Epithelial cell of proximal tubule (primary cell): ENCODE results near the gene SLC24A5. TPM values are rescaled to one million over a fixed set of nuclear protein-coding genes. Genes with fewer than 3 reads are reported as not detected.

ENCODE experiments used
- DNase-seq: peaks from one replicate; pipeline ENCODE4 v3.0.0-alpha.2; 2011; ENCODE audit warnings: low read depth
- H3K4me3 ChIP-seq: 2 replicates; pipeline ENCODE4 v1.5.1; 2011; ENCODE audit warnings: low read depth, mild to moderate bottlenecking, low read length
- CTCF ChIP-seq: conservative IDR thresholded peaks from 2 replicates; pipeline ENCODE4 v1.5.1; 2012; ENCODE audit warnings: low read depth, mild to moderate bottlenecking, low read length
- total RNA-seq: library from RNA; depleted of rRNA; stranded (reverse); fragments of >200 nt; gene quantifications from 2 replicates; pipeline ENCODE4 v1.2.3, GENCODE V29; 2015

The SLC24A5 gene
- total RNA-seq, 1 donor from 2014 or later = not detected

- no peak for DNase-seq
- H3K4me3 ChIP-seq = no peak overlapping the region
- no peak for TF ChIP-seq CTCF
Measured at GRCh38 chr15:48131324-48131723, 10.5 kb downstream of the SLC24A5 start.

DNA sequence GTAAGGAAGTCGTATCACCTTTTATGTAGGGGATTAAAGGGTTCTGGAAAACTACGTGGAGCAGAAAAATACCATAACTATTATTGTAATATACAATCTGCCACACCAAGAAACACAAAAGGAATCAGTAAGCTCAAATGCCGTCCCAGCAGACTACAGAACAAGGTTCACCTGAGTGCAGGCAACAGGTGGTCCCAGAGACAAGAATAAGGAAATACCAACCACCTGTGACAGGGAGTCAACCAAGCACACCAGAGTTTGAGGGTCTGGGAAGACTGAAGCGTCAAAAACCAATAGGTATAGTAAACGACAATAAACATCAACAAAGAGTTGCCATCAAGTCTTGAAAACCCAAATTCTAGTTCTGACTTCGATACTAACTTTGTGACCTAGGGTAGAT, 12.1 kb downstream of the SLC24A5 start:
- no peak for TF ChIP-seq CTCF
- DNase-seq = no peak
- H3K4me3 ChIP-seq = no peak overlapping the region

GRCh38 chr15:48143856-48144255, 23.1 kb downstream of the SLC24A5 start:
- no peak for DNase-seq
- H3K4me3 ChIP-seq = no peak overlapping the region
- TF ChIP-seq CTCF = no peak

- TF ChIP-seq CTCF = no peak
- H3K4me3 ChIP-seq = no peak overlapping the region
- no peak for DNase-seq
Measured at GRCh38 chr15:48144889-48145288, 24.1 kb downstream of the SLC24A5 start.

- TF ChIP-seq CTCF = no peak
- no peak overlapping the region for H3K4me3 ChIP-seq
- DNase-seq = no peak
Measured at GRCh38 chr15:48145923-48146322, 25.1 kb downstream of the SLC24A5 start.

DNA sequence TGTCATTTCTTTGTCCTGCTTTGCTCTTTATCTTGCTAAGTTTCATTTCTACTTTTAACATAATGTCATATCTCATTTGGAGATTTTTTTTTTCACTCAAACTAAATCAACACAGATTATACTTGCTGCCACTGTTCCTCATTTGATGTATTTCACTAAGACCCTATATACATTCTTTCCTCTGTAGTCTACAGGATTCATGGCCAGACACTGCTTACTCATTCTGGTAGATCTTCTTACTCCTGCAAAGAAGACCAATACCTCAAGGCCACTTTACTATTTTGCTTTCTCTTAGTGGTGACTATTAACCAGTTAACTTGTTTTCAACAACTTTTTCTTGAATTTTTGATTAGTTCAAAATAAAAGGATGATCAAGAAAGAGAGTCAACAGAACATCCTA, 26.6 kb downstream of the SLC24A5 start:
- TF ChIP-seq CTCF = no peak

GRCh38 chr15:48149858-48150257, 29.1 kb downstream of the SLC24A5 start:
- DNase-seq = no peak
- no peak for TF ChIP-seq CTCF

More for the DNA sequence above, 26.6 kb downstream of the SLC24A5 start:
- no peak for DNase-seq
- H3K4me3 ChIP-seq = no peak overlapping the region

More at GRCh38 chr15:48149858-48150257, 29.1 kb downstream of the SLC24A5 start:
- no peak overlapping the region for H3K4me3 ChIP-seq
